HEK293 (cell line): ENCODE results near the gene CAPN8.

Experiments used
- CTCF ChIA-PET: fragments of 350-600 bp; formaldehyde crosslinking; extraction: SDS; loops from one replicate; lab custom pipeline; 2021; ENCODE audit warnings: antibody characterized with exemption; lab: Yijun Ruan, JAX
- POLR2A ChIA-PET: fragments of 300-600 bp; formaldehyde crosslinking; extraction: SDS; loops from one replicate; lab custom pipeline; 2020; ENCODE audit warnings: antibody characterized with exemption, inconsistent platforms; lab: Yijun Ruan, JAX
- H3K27ac ChIP-seq: fragments of 200-500 bp; sonication (Bioruptor generic); 2 replicates; pipeline ENCODE4 v1.5.1; 2014; ENCODE audit warnings: low read depth, low read length, control low read depth, inconsistent platforms; ENCODE audit errors: extremely low read depth
- H3K36me3 ChIP-seq, 2 experiments: fragments of 200-500 bp in 1 of 2; sonication (Bioruptor generic) in 1 of 2; 1 replicate in 1 of 2; 2 replicates in 1 of 2; pipeline ENCODE4 v1.5.1; 2014 to 2017; ENCODE audit warnings: inconsistent platforms in 2 of 2, low read length in 2 of 2; ENCODE audit not compliant: control insufficient read depth in 2 of 2, insufficient read depth in 1 of 2
- H3K4me1 ChIP-seq: fragments of 200-500 bp; sonication (Bioruptor generic); 2 replicates; pipeline ENCODE4 v1.5.1; 2014; ENCODE audit warnings: mild to moderate bottlenecking, low read length, inconsistent platforms; ENCODE audit not compliant: control insufficient read depth, insufficient read depth
- H3K4me3 ChIP-seq: 2 replicates; pipeline ENCODE4 v1.5.1; 2011; ENCODE audit warnings: low read depth, mild to moderate bottlenecking, control low read depth, low read length, moderate library complexity
- H3K9me3 ChIP-seq: fragments of 200-500 bp; sonication (Bioruptor generic); 2 replicates; pipeline ENCODE4 v1.5.1; 2014; ENCODE audit warnings: low read depth, low read length, inconsistent platforms; ENCODE audit not compliant: control insufficient read depth, insufficient read depth
- PRDM1 ChIP-seq: fragments of 450-650 bp; formaldehyde crosslinking; IDR thresholded peaks from 2 replicates; pipeline ENCODE4; 2016; ENCODE audit warnings: missing biosample characterization, missing genetic modification characterization
- ZFHX2 ChIP-seq: fragments of 450-650 bp; formaldehyde crosslinking; conservative IDR thresholded peaks from 2 replicates; pipeline ENCODE4 v1.5.1; 2016; ENCODE audit warnings: missing biosample characterization, missing genetic modification characterization
- ZIC2 ChIP-seq: fragments of 450-650 bp; formaldehyde crosslinking; IDR thresholded peaks from 2 replicates; pipeline ENCODE4 v1.5.1; 2016; ENCODE audit warnings: missing biosample characterization, missing genetic modification characterization
- ZNF184 ChIP-seq: fragments of 450-650 bp; IDR thresholded peaks from 2 replicates; pipeline ENCODE4 v1.5.1; 2018; ENCODE audit warnings: missing biosample characterization, mild to moderate bottlenecking, missing genetic modification characterization
- ZNF2 ChIP-seq: fragments of 450-650 bp; formaldehyde crosslinking; IDR thresholded peaks from 2 replicates; pipeline ENCODE4 v1.5.1; 2016; ENCODE audit warnings: missing biosample characterization, missing genetic modification characterization
- ZNF274 ChIP-seq, 2 experiments: fragments of 200-500 bp in 1 of 2; fragments of 450-650 bp in 1 of 2; sonication (Bioruptor generic) in 1 of 2; formaldehyde crosslinking in 1 of 2; IDR thresholded peaks; 2 replicates each; pipeline versions ENCODE4 v1.5.1 to v1.6.1; 2014 to 2016; ENCODE audit warnings: borderline replicate concordance in 1 of 2, inconsistent platforms in 1 of 2, low read length in 1 of 2, missing biosample characterization in 1 of 2, missing genetic modification characterization in 1 of 2
- ZNF366 ChIP-seq: fragments of 450-650 bp; formaldehyde crosslinking; conservative IDR thresholded peaks from 2 replicates; pipeline ENCODE4 v1.5.1; 2016; ENCODE audit warnings: missing biosample characterization, missing genetic modification characterization
- ZNF37A ChIP-seq: fragments of 450-650 bp; IDR thresholded peaks from 2 replicates; pipeline ENCODE4 v1.5.1; 2018; ENCODE audit warnings: missing biosample characterization, missing genetic modification characterization
- ZNF404 ChIP-seq: fragments of 450-650 bp; formaldehyde crosslinking; IDR thresholded peaks from 2 replicates; pipeline ENCODE4 v1.5.1; 2017; ENCODE audit warnings: missing biosample characterization, missing genetic modification characterization
- ZNF600 ChIP-seq: fragments of 450-650 bp; formaldehyde crosslinking; IDR thresholded peaks from 2 replicates; pipeline ENCODE4 v1.5.1; 2016; ENCODE audit warnings: missing biosample characterization, missing genetic modification characterization
- ZNF777 ChIP-seq: fragments of 450-650 bp; formaldehyde crosslinking; IDR thresholded peaks from 2 replicates; pipeline ENCODE4 v1.5.1; 2017; ENCODE audit warnings: missing biosample characterization, missing genetic modification characterization, borderline replicate concordance
- TF ChIP-seq, protein P1 (sequence below): fragments of 450-650 bp; formaldehyde crosslinking; IDR thresholded peaks from 2 replicates; pipeline ENCODE4 v1.5.1; 2016; ENCODE audit warnings: missing biosample characterization, missing genetic modification characterization, borderline replicate concordance
- TF ChIP-seq, protein P2 (sequence below): fragments of 450-650 bp; formaldehyde crosslinking; IDR thresholded peaks from 2 replicates; pipeline ENCODE4 v1.5.1; 2016; ENCODE audit warnings: missing biosample characterization, missing genetic modification characterization
- TF ChIP-seq, protein P3 (sequence below): fragments of 450-650 bp; formaldehyde crosslinking; conservative IDR thresholded peaks from 2 replicates; pipeline ENCODE4 v1.5.1; 2016; ENCODE audit warnings: low read depth, missing biosample characterization, missing genetic modification characterization

Gene CAPN8

DNA sequence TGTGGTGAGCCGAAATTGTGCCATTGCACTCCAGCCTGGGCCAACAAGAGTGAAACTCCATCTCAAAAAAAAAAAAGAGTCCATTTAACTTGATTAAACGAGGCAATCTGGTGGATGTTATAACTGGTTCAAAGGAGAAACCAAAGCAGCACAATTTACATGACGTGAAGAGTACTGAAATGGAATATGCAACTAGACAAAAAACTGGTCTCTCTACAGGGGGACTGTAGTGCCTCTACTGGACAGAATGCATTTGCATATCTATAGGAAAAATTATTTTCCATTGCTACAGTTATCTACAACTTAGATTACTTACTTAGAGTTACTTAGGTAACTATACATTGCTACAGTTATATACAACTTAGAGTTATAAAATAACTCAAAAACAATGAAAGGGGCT lies 44.1 kb upstream of the CAPN8 start:
- ChIA-PET POLR2A (interaction anchor here (0.8 kb wide), 1 partner anchor 21 kb away, joined by 3 read pairs; no protein-coding TSS in a partner anchor), CTCF (interaction anchor here (0.5 to 3.2 kb wide), 4 partner anchors 14 to 98 kb away, joined by 3 to 16 read pairs (median 4); no protein-coding TSS in a partner anchor)
- Histone ChIP-seq H3K9me3 (no peaks in the 10 kb centered on the region), H3K36me3 (no peaks in the 10 kb centered on the region), H3K4me3 (no peak overlapping the region), H3K4me1 (peaks cover 57% of the 10 kb centered on the region)
- TF ChIP-seq ZNF600 (tag by site-specific recombination) (peak; percentile 73), ZNF274 (IDR thresholded peaks at IDR 0.05; ENCODE audit: low read length) (no peak), ZNF274 (tag by site-specific recombination; IDR thresholded peaks at IDR 0.05; ENCODE audit: borderline replicate concordance) (no peak), ZFHX2 (no peak), ZNF184 (tag by site-specific recombination) (no peak), ZNF777 (tag by site-specific recombination) (no peak)
- TF ChIP-seq, protein P1, sequence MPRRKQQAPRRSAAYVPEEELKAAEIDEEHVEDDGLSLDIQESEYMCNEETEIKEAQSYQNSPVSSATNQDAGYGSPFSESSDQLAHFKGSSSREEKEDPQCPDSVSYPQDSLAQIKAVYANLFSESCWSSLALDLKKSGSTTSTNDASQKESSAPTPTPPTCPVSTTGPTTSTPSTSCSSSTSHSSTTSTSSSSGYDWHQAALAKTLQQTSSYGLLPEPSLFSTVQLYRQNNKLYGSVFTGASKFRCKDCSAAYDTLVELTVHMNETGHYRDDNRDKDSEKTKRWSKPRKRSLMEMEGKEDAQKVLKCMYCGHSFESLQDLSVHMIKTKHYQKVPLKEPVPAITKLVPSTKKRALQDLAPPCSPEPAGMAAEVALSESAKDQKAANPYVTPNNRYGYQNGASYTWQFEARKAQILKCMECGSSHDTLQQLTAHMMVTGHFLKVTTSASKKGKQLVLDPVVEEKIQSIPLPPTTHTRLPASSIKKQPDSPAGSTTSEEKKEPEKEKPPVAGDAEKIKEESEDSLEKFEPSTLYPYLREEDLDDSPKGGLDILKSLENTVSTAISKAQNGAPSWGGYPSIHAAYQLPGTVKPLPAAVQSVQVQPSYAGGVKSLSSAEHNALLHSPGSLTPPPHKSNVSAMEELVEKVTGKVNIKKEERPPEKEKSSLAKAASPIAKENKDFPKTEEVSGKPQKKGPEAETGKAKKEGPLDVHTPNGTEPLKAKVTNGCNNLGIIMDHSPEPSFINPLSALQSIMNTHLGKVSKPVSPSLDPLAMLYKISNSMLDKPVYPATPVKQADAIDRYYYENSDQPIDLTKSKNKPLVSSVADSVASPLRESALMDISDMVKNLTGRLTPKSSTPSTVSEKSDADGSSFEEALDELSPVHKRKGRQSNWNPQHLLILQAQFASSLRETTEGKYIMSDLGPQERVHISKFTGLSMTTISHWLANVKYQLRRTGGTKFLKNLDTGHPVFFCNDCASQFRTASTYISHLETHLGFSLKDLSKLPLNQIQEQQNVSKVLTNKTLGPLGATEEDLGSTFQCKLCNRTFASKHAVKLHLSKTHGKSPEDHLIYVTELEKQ: no peak
- TF ChIP-seq, protein P2, sequence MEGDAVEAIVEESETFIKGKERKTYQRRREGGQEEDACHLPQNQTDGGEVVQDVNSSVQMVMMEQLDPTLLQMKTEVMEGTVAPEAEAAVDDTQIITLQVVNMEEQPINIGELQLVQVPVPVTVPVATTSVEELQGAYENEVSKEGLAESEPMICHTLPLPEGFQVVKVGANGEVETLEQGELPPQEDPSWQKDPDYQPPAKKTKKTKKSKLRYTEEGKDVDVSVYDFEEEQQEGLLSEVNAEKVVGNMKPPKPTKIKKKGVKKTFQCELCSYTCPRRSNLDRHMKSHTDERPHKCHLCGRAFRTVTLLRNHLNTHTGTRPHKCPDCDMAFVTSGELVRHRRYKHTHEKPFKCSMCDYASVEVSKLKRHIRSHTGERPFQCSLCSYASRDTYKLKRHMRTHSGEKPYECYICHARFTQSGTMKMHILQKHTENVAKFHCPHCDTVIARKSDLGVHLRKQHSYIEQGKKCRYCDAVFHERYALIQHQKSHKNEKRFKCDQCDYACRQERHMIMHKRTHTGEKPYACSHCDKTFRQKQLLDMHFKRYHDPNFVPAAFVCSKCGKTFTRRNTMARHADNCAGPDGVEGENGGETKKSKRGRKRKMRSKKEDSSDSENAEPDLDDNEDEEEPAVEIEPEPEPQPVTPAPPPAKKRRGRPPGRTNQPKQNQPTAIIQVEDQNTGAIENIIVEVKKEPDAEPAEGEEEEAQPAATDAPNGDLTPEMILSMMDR: peak; percentile 27; the same call in 1 of the 2 replicates
- TF ChIP-seq, all 188 proteins: peak for 2
- H3K27ac ChIP-seq: no peak overlapping the region; the same call in 1 of the 2 replicates

DNA sequence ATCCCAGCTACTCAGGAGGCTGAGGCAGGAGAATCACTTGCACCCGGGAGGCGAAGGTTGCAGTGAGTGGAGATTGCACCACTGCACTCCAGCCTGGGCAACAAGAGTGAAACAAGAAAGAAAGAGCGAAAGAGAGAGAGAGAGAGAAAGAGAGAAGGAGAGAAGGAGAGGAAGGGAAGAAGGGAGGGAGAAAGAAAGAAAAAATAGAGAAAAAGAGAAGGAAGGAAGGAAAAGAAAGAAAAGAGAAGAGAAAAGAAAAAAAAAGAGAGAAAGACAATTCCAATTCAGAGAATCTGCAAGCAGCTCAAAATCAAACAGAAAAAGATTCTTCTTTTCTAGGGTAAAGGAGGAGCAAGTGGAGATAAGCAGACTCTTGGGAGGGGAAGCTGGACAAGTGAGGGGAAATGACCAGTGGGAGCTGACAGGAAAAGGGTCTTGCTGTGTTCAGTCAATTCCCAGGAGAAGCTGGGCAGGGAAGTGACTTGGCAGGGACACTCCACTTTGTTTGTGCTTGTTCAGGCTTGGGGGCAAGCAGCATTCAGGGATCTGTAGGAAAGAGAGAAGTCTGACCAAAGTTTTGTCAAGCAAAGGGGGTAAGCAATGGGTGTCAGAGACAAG lies 43.3 kb upstream of the CAPN8 start:
- no peaks in the 10 kb centered on the region for H3K9me3 ChIP-seq
- ChIA-PET CTCF (interaction anchor here (0.6 to 4.9 kb wide), 7 partner anchors 9 to 1750 kb away, joined by 3 to 31 read pairs (median 7); no protein-coding TSS in a partner anchor), POLR2A (interaction anchor here (0.8 to 1.7 kb wide), 2 partner anchors 22 to 648 kb away, joined by 3 read pairs; partner anchors contain the start of gene CNIH4)
- no peaks in the 10 kb centered on the region for H3K36me3 ChIP-seq
- no peak overlapping the region for H3K27ac ChIP-seq
- peaks cover 53% of the 10 kb centered on the region for H3K4me1 ChIP-seq
- H3K4me3 ChIP-seq: no peak overlapping the region
- TF ChIP-seq PRDM1 (tag by site-specific recombination) (peak; percentile 99), ZNF404 (tag by site-specific recombination) (no peak), ZNF2 (tag by site-specific recombination) (0 out of 2 replicates have a peak, but pooled peaks have one; percentile 34), ZIC2 (tag by site-specific recombination) (0 out of 2 replicates have a peak, but pooled peaks have one; percentile 12), ZNF366 (tag by site-specific recombination) (peak; percentile 97), ZNF37A (tag by site-specific recombination) (no peak), ZNF600 (tag by site-specific recombination) (0 out of 2 replicates have a peak, but pooled peaks have one; percentile 8)
- TF ChIP-seq, protein P3, sequence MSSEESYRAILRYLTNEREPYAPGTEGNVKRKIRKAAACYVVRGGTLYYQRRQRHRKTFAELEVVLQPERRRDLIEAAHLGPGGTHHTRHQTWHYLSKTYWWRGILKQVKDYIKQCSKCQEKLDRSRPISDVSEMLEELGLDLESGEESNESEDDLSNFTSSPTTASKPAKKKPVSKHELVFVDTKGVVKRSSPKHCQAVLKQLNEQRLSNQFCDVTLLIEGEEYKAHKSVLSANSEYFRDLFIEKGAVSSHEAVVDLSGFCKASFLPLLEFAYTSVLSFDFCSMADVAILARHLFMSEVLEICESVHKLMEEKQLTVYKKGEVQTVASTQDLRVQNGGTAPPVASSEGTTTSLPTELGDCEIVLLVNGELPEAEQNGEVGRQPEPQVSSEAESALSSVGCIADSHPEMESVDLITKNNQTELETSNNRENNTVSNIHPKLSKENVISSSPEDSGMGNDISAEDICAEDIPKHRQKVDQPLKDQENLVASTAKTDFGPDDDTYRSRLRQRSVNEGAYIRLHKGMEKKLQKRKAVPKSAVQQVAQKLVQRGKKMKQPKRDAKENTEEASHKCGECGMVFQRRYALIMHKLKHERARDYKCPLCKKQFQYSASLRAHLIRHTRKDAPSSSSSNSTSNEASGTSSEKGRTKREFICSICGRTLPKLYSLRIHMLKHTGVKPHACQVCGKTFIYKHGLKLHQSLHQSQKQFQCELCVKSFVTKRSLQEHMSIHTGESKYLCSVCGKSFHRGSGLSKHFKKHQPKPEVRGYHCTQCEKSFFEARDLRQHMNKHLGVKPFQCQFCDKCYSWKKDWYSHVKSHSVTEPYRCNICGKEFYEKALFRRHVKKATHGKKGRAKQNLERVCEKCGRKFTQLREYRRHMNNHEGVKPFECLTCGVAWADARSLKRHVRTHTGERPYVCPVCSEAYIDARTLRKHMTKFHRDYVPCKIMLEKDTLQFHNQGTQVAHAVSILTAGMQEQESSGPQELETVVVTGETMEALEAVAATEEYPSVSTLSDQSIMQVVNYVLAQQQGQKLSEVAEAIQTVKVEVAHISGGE (tag by site-specific recombination): 0 out of 2 replicates have a peak, but pooled peaks have one; percentile 13
